GM12873 (cell line): ENCODE results near the gene ASXL2.

Experiments used
- CTCF ChIP-seq: IDR thresholded peaks from 2 replicates; pipeline ENCODE4 v1.5.1; 2012; ENCODE audit warnings: low read depth, mild to moderate bottlenecking, moderate library complexity, low read length, control low read depth; ENCODE audit not compliant: insufficient read depth; ENCODE audit errors: missing control alignments

Gene ASXL2

GRCh38 chr2:25851740-25852503, 26.4 kb downstream of the ASXL2 start:
- peak; percentile 61 for TF ChIP-seq CTCF

GRCh38 chr2:25845843-25846505, 32.3 kb downstream of the ASXL2 start:
- no peak for TF ChIP-seq CTCF

- no peak for TF ChIP-seq CTCF
These were observed 34.2 kb downstream of the ASXL2 start for GRCh38 chr2:25844089-25844488.

- no peak for TF ChIP-seq CTCF
These were observed 36.1 kb downstream of the ASXL2 start for GRCh38 chr2:25842155-25842554.

- no peak for TF ChIP-seq CTCF
These were observed 40.0 kb downstream of the ASXL2 start for GRCh38 chr2:25838152-25838756.

- TF ChIP-seq CTCF = no peak
These were observed 42.4 kb downstream of the ASXL2 start for GRCh38 chr2:25835906-25836305.

- no peak for TF ChIP-seq CTCF
These were observed 44.7 kb downstream of the ASXL2 start for GRCh38 chr2:25833566-25833965.
